ENCODE data around the gene EIF4E1B.

EIF4E1B gene

DNA sequence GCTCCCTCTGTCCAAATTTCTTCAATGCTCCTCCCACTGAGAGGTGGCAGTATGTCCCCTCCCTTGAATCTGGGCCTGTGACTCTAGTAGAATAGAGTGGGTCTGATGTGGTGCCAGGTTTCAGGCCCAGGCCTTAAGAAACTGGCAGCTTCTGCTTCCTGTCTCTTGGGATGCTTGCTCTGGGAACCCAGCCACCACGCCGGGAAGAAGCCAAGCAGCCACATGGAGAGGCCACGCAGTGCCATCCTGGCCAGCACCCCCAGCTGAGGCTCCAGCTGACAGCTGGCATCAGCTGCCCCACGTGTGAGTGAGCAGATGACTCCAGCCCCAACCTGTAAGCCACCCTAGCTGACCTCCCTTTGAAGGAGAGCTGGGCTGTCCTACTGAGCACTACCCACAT is 9.5 kb downstream of the EIF4E1B start:
- DNase-seq (ENCODE audit: low read depth in 2 of 2), result peak; percentile 24 to 82
- H3K4me3 ChIP-seq (replicated peaks in 1 of 2; ENCODE audit: low read depth in 2 of 2, low read length in 2 of 2), result no peak overlapping the region
- TF ChIP-seq, protein P1, sequence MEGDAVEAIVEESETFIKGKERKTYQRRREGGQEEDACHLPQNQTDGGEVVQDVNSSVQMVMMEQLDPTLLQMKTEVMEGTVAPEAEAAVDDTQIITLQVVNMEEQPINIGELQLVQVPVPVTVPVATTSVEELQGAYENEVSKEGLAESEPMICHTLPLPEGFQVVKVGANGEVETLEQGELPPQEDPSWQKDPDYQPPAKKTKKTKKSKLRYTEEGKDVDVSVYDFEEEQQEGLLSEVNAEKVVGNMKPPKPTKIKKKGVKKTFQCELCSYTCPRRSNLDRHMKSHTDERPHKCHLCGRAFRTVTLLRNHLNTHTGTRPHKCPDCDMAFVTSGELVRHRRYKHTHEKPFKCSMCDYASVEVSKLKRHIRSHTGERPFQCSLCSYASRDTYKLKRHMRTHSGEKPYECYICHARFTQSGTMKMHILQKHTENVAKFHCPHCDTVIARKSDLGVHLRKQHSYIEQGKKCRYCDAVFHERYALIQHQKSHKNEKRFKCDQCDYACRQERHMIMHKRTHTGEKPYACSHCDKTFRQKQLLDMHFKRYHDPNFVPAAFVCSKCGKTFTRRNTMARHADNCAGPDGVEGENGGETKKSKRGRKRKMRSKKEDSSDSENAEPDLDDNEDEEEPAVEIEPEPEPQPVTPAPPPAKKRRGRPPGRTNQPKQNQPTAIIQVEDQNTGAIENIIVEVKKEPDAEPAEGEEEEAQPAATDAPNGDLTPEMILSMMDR (IDR thresholded peaks at IDR 0.05; ENCODE audit: low read depth, low read length), result no peak

DNA sequence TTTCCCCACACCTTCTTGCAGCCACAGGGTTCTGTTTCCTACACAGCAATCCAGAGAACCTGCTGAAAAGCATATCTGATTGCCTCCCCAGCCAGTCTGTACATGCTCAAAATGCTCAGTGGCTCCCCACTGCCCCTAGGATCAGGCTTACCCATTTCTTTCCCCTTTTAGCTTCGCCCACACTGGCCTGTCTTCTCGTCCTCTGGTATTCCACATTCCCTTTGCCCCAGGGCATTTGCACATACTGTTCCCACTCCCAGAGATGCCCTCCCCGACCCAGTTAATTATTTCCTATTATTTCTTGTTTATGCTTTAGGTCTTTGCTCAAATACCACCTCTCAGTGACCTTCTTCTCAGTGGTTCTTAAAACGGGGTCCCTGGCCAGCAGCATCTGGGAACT is 10.1 kb downstream of the EIF4E1B start:
- no peak for DNase-seq (ENCODE audit: low read depth in 2 of 2)
- TF ChIP-seq, protein P1 (IDR thresholded peaks at IDR 0.05; ENCODE audit: low read depth, low read length), result no peak
- H3K4me3 ChIP-seq (replicated peaks in 1 of 2; ENCODE audit: low read depth in 2 of 2, low read length in 2 of 2), result no peak overlapping the region

DNA sequence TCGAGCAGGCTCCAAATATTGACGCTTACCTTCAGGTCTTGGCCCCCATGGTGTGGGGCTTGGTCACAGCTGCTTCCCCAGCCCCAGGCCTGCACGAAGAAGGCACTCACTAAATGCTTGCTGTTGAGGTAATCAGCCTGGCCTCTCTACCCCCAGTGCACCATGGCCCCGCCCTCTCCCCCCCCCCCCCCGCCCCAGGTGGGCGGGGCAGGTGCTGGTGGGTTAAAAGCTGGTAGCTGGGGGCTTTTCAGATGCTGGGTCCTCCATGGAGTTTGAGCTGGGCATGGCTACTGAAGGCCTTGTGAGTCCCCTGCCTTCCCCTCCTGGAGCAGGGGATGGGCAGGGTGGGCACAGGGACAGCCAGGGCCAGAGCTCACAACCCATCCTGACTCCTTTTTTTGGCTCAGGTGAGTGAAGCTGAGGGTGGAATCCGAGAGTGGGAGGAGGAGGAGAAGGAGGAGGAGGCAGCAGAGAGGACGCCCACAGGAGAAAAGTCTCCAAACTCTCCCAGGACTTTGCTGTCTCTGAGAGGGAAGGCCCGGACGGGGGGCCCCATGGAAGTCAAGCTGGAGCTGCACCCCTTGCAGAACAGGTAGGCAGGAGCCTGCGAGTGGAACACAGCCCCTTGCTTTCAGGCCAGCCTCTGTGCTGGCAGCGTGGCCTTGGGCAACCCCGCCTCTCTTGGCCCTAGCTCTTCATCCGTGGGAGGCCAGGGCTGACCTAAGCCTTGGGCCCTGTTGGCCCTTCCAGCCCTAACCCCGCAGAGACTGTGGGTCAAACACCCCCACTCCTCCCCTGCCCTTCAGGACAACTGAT is 12.4 kb downstream of the EIF4E1B start:
- H3K4me3 ChIP-seq (replicated peaks in 1 of 2; ENCODE audit: low read depth in 2 of 2, low read length in 2 of 2), result no peak overlapping the region
- TF ChIP-seq, protein P1 (IDR thresholded peaks at IDR 0.05; ENCODE audit: low read depth, low read length), result no peak
- no peak for DNase-seq (ENCODE audit: low read depth in 2 of 2)

DNA sequence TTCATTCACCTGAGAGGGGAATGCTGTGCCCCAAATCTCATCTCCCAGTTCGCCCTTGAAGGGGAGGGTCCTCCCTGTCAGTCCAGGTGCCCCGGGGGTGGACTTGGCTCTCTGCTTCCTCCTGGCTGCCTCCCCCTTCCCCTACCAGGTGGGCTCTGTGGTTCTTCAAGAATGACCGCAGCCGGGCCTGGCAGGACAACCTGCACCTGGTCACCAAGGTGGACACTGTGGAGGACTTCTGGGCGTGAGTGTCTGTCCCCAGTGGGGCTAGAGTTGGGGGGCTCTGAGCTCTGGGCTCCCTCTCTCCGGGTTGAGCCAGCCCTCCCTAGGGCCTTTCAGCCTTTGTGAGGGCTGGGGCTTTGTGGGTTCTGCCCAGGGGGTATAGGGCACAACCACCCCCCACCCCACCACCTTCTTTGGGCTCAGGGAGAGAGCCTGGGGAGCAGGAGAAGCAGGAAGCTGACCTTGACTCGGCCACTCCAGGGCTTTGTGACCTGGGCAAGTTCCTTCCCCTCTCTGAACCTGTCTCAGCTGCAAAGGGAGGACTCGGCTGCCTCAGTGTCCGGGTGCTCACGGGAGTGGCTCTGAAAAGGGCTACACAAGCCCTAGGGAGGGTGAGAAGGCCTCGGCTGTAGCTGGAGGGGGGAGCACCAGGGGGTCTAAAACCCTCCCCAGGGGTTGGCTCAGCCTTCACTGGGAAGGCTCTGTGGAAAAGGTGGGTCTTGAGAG is 13.2 kb downstream of the EIF4E1B start:
- no peak for DNase-seq (ENCODE audit: low read depth in 2 of 2)
- H3K4me3 ChIP-seq (replicated peaks in 1 of 2; ENCODE audit: low read depth in 2 of 2, low read length in 2 of 2), result no peak overlapping the region
- TF ChIP-seq, protein P1 (IDR thresholded peaks at IDR 0.05; ENCODE audit: low read depth, low read length), result no peak

DNA sequence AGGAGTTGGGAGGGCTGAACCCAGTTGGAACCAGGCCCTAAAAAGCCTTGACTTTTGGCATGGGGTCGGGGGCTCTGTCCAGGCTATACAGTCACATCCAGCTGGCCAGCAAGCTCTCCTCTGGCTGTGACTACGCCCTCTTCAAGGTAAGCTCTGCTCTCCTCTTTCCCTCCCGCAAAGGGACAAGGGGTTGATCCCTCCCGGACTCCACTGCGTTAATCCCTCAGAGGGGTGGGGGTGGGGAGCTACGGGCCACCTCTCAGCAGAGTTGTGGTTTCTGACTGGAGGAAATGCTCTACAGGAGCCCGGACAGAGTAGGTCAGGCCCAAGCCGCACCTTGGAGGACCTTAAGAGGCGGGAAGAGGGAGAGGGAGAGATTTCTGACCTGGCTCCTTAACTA is 13.8 kb downstream of the EIF4E1B start:
- TF ChIP-seq, protein P1 (IDR thresholded peaks at IDR 0.05; ENCODE audit: low read depth, low read length), result no peak
- no peak overlapping the region for H3K4me3 ChIP-seq (replicated peaks in 1 of 2; ENCODE audit: low read depth in 2 of 2, low read length in 2 of 2)
- no peak for DNase-seq (ENCODE audit: low read depth in 2 of 2)

DNA sequence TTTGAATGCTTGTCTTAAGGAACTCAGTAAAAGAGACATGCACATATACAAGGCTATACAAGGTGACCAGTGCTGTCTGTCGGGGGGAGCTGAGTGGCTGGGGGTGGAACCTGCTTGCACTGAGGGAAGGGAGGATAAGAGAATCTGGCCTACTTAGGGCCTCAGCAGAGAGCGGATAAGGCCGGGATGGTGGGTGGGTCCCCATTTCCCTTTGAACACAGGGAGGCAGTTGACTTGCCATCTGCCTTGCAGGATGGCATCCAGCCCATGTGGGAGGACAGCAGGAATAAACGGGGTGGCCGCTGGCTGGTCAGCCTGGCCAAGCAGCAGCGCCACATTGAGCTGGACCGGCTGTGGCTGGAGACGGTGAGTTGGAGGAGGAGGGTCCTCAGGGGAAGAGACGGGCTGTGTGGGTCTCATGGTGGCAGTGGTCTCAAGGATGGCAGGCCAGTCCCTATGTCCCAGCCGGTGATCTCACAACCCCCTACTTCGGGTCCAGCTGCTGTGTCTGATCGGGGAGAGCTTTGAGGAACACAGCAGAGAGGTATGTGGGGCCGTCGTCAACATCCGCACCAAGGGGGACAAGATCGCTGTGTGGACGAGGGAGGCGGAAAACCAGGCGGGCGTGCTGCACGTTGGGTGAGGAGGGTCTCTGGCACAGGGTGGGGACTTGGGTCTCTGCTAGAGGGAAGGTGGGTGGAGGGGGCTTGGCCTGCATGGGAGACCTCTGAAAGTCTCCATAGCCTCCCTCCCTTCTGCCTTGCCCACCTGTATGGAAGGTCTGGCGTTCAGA is 14.6 kb downstream of the EIF4E1B start:
- TF ChIP-seq, protein P1 (IDR thresholded peaks at IDR 0.05; ENCODE audit: low read depth, low read length), result no peak
- DNase-seq (ENCODE audit: low read depth in 2 of 2), result no peak
- H3K4me3 ChIP-seq (replicated peaks in 1 of 2; ENCODE audit: low read depth in 2 of 2, low read length in 2 of 2), result no peak overlapping the region
